ENCODE data around the gene BRD3. TPM values are rescaled to one million over a fixed set of nuclear protein-coding genes. Genes with fewer than 3 reads are reported as not detected.

The BRD3 gene
- total RNA-seq, 1 donor from 2014 or later = 4.5 TPM

DNA sequence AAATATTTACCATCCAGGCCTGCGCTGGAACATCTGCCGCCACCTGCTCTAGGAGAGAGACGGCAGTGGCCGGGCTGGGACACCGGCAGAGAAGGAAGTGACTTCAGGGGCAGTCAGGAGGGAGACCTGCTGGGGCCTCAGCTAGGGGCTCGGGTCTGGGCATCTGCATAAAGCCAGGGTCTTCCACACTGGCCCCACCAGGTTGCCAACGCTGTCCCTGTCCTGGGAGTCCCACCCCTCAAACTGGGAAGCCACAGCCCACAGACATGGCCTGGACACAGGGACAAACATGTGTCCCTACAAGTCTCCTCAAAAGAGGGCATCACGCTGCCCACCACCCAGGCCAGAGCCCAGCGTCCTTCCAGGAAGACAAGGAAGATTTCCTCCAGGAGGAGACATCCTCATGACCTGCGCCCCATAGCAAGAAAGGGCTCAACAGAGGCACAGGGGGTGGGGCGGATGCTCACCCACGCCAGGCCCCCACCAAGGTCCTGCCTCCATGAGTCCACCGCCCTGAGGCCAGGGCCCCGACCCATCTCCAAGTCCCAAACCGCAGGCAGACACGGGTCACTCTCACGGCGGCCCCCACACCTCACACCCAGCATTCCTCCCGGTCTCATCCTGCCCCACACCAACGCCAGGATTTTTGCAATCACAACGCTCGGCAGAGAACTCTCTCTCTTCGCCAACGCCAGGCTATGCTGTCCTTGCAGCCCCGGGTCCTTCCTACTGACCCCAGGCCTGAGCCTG is 84.7 kb downstream of the BRD3 start:
- Histone ChIP-seq H3K4me3 (ENCODE audit: low read depth, low read length) (no peak overlapping the region), H3K27me3 (ENCODE audit: control insufficient read depth, insufficient read depth, low read length) (no peaks in the 10 kb centered on the region), H3K36me3 (ENCODE audit: control insufficient read depth, insufficient read depth, low read length) (peaks cover 12% of the 10 kb centered on the region)
- no peak for TF ChIP-seq CTCF (IDR thresholded peaks at IDR 0.05; ENCODE audit: insufficient read depth, low read length, severe bottlenecking)
- DNase-seq (ENCODE audit: low read depth) = no peak
- FAIRE-seq = no peak

DNA sequence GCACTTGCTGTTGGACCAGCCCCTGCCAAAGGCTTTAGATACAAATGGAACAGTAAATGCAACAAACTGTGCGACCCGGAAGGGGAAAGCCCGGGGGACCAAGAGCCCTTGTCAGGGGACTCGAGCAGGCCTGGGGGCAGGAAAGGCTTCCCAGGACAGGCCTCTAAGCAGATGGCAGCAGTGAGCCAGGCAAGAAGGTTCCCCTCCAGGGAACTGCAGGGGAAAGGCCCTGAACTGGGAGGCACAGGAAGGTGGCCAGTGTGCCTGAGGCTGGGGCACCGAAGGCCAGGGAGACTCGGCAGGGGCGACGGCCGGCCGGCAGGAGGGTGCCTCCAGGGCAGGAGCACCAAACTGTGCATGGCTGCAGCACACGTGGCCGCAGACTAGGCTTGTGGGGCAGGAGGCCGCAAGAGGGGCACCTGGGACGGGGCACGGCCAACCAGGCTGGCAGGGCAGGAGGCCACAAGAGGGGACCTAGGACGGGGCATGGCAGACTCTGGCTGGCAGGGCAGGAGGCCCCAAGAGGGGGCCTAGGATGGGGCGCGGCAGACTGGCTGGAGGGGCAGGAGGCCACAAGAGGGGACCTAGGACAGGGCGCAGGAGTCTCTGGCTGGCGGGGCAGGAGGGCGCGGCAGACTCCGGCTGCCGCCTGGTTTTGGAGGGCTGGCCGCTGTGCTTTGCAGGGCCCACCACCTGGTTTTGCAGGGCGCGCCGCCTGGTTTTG is 85.7 kb downstream of the BRD3 start:
- DNase-seq (ENCODE audit: low read depth) = no peak

GRCh38 chr9:133981589-133981957 is 86.3 kb downstream of the BRD3 start:
- TF ChIP-seq CTCF (IDR thresholded peaks at IDR 0.05; ENCODE audit: insufficient read depth, low read length, severe bottlenecking) = no peak
- DNase-seq (ENCODE audit: low read depth) (no peak), FAIRE-seq (no peak)
- H3K4me3 ChIP-seq (ENCODE audit: low read depth, low read length) = no peak overlapping the region
- peaks cover 9% of the 10 kb centered on the region for H3K36me3 ChIP-seq (ENCODE audit: control insufficient read depth, insufficient read depth, low read length)
- no peaks in the 10 kb centered on the region for H3K27me3 ChIP-seq (ENCODE audit: control insufficient read depth, insufficient read depth, low read length)

More for the DNA sequence above, 85.7 kb downstream of the BRD3 start:
- peaks cover 9% of the 10 kb centered on the region for H3K36me3 ChIP-seq (ENCODE audit: control insufficient read depth, insufficient read depth, low read length)
- FAIRE-seq = no peak
- TF ChIP-seq CTCF (IDR thresholded peaks at IDR 0.05; ENCODE audit: insufficient read depth, low read length, severe bottlenecking) = no peak
- H3K27me3 ChIP-seq (ENCODE audit: control insufficient read depth, insufficient read depth, low read length) = no peaks in the 10 kb centered on the region
- no peak overlapping the region for H3K4me3 ChIP-seq (ENCODE audit: low read depth, low read length)

GRCh38 chr9:133980864-133981588 is 86.8 kb downstream of the BRD3 start:
- FAIRE-seq = no peak
- DNase-seq (ENCODE audit: low read depth) = no peak
- Histone ChIP-seq H3K4me3 (ENCODE audit: low read depth, low read length) (no peak overlapping the region), H3K36me3 (ENCODE audit: control insufficient read depth, insufficient read depth, low read length) (peaks cover 10% of the 10 kb centered on the region), H3K27me3 (ENCODE audit: control insufficient read depth, insufficient read depth, low read length) (no peaks in the 10 kb centered on the region)
- no peak for TF ChIP-seq CTCF (IDR thresholded peaks at IDR 0.05; ENCODE audit: insufficient read depth, low read length, severe bottlenecking)

Other genes starting within 250 kb of the BRD3 start
- 23.0 and 46.6 TPM in 2 replicates for gene VAV2, start 75.7 kb downstream of the BRD3 start, total RNA-seq
- gene BRD3OS, start 42.5 kb downstream of the BRD3 start, total RNA-seq = 5.6 and 5.8 TPM in 2 replicates
- gene WDR5, start 68.1 kb upstream of the BRD3 start, total RNA-seq = 16.1 TPM in 2 replicates
- gene RNU6ATAC, start 96.5 kb upstream of the BRD3 start, total RNA-seq = not detected in 2 replicates

Measured in bronchial epithelial cell (primary cell).